Thyroid gland (tissue), 4 donors: ENCODE data around the gene E2F1.

ENCODE experiments used
- POLR2A ChIP-seq, 2 donors: fragments of 450-650 bp; IDR thresholded peaks; one replicate each; pipeline ENCODE4 v1.6.1; 2017; ENCODE audit warnings: antibody characterized with exemption in 2 of 2, mild to moderate bottlenecking in 2 of 2, moderate library complexity in 1 of 2
- TF ChIP-seq, protein P1 (sequence below), 6 experiments: fragments of 200-600 bp in 3 of 6; fragments of 450-650 bp in 3 of 6; sonication (generic) in 3 of 6; IDR thresholded peaks; one replicate each; pipeline ENCODE4 v1.5.1; 2016 to 2019; ENCODE audit warnings: antibody characterized with exemption in 6 of 6, mild to moderate bottlenecking in 2 of 6, inconsistent platforms in 1 of 6, moderate library complexity in 1 of 6

DNA sequence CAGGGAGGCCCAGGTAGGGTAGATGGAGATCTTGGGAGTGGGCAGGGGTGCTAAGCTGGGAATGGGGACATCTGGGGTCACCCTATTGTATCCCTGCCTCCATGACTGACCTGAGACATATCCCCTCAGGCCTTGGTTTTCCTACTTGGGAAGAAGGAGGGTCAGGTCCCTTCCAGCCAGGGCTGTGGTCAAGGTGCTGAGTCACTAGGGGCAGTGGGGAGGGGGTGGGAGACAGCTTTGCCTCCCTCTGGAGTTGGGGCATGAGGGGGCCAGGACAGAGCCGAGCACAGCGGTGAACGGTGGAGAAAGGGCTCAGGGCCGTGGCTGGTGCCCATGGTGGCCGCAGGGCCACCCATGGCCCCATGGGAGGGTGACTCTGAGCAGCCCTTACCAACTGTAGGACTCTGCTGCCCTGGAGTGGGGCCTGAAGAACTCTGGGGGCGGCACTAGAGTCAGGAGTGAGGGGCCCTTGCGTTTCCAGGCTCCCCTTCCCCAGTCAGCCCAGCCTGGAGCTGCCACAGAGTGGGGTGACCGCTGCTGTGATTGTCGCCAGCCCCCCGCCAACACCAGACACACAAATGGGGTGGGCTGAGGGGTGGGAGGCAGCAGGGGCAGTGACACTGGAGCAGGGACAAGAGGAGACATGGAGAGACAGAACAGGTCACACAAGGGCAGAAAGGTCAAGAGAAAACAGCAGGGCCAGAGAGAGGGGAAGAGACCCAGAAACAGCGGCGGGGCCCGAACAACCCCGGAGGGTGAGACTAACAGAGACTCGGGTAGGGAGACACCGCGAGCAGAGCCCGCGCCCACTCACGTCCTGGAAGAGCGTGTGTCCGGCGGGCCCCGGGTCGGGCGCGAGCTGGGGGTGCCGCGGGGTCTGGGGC lies 12.5 kb downstream of the E2F1 start:
- TF ChIP-seq, protein P1, sequence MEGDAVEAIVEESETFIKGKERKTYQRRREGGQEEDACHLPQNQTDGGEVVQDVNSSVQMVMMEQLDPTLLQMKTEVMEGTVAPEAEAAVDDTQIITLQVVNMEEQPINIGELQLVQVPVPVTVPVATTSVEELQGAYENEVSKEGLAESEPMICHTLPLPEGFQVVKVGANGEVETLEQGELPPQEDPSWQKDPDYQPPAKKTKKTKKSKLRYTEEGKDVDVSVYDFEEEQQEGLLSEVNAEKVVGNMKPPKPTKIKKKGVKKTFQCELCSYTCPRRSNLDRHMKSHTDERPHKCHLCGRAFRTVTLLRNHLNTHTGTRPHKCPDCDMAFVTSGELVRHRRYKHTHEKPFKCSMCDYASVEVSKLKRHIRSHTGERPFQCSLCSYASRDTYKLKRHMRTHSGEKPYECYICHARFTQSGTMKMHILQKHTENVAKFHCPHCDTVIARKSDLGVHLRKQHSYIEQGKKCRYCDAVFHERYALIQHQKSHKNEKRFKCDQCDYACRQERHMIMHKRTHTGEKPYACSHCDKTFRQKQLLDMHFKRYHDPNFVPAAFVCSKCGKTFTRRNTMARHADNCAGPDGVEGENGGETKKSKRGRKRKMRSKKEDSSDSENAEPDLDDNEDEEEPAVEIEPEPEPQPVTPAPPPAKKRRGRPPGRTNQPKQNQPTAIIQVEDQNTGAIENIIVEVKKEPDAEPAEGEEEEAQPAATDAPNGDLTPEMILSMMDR (IDR thresholded peaks at IDR 0.05), result no peak
- no peak for TF ChIP-seq POLR2A (IDR thresholded peaks at IDR 0.05)
